HFFc6 (cell line): ENCODE results near the gene USO1. TPM values are rescaled to one million over a fixed set of nuclear protein-coding genes. Genes with fewer than 3 reads are reported as not detected.

Experiments used
- DNase-seq: peaks from one replicate; pipeline ENCODE4 v3.0.0-alpha.2; 2018
- H3K27ac Mint-ChIP-seq: 2 replicates; pipeline ENCODE4 v1.8.0; 2020; ENCODE audit warnings: mild to moderate bottlenecking, mixed read lengths
- H3K27me3 Mint-ChIP-seq: 2 replicates; pipeline ENCODE4 v1.8.0; 2021; ENCODE audit warnings: mild to moderate bottlenecking, moderate library complexity, mixed read lengths; ENCODE audit not compliant: insufficient read depth
- H3K36me3 Mint-ChIP-seq: 2 replicates; pipeline ENCODE4 v1.8.0; 2021; ENCODE audit warnings: low read depth, mixed read lengths
- H3K4me1 Mint-ChIP-seq: 2 replicates; pipeline ENCODE4 v1.8.0; 2020; ENCODE audit warnings: low read depth, mixed read lengths
- H3K4me3 Mint-ChIP-seq: 2 replicates; pipeline ENCODE4 v1.8.0; 2020; ENCODE audit warnings: mild to moderate bottlenecking, moderate library complexity, mixed read lengths
- H3K9me3 Mint-ChIP-seq: 2 replicates; pipeline ENCODE4 v1.8.0; 2020; ENCODE audit warnings: mild to moderate bottlenecking, mixed read lengths
- total RNA-seq, 6 experiments: library from RNA; stranded (reverse); fragmentation: NEBNext Ultra II Directional; extraction: Animal tissue kit (Norgen Biotek cat#: 25700); gene quantifications; 2 replicates in 1 of 6; 3 replicates in 5 of 6; pipeline ENCODE4 v1.2.3, GENCODE V29; 2021
- TF ChIP-seq, protein P1 (sequence below): fragments of 200-600 bp; sonication (generic); IDR thresholded peaks from 2 replicates; pipeline ENCODE4 v1.5.0; 2021; ENCODE audit warnings: antibody characterized with exemption, mild to moderate bottlenecking

The USO1 gene
- total RNA-seq, 6 experiments from 2014 or later, result 86.4 to 108 (median 95.1) TPM

GRCh38 chr4:75777589-75777988 lies 53.2 kb downstream of the USO1 start:
- peaks cover 69% of the 10 kb centered on the region for H3K36me3 Mint-ChIP-seq

DNA sequence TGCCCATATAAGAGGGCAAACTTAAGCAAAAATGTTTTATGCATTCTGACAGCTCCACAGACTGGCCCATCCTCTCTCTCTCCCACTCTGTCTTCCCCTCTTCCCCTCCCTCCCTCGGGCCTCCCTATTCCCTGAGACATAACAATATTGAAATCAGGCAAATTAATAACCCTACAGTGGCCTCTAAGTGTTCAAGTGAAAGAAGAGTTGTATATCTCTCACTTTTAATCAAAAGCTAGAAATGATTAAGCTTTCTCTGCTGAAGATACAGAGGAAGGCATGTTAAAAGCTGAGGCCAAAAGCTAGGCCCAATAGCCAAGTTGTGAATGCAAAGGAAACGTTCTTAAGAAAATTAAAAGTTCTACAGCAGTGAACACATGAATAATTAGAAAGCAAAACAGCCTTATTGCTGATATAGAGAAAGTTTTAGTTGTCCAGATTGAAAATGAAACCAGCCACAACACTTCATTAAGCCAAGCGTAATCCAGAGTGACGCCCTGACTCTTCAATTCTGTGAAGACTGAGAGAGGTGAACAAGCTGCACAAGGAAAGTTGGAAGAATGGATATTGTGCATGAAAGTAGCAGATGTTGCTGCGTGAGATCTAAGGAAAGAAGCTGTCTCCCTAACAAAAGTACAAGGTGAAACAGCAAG lies 54.9 kb downstream of the USO1 start:
- H3K27ac Mint-ChIP-seq, result no peak overlapping the region
- H3K9me3 Mint-ChIP-seq, result no peaks in the 10 kb centered on the region
- H3K4me1 Mint-ChIP-seq, result peaks cover 33% of the 10 kb centered on the region
- TF ChIP-seq, protein P1, sequence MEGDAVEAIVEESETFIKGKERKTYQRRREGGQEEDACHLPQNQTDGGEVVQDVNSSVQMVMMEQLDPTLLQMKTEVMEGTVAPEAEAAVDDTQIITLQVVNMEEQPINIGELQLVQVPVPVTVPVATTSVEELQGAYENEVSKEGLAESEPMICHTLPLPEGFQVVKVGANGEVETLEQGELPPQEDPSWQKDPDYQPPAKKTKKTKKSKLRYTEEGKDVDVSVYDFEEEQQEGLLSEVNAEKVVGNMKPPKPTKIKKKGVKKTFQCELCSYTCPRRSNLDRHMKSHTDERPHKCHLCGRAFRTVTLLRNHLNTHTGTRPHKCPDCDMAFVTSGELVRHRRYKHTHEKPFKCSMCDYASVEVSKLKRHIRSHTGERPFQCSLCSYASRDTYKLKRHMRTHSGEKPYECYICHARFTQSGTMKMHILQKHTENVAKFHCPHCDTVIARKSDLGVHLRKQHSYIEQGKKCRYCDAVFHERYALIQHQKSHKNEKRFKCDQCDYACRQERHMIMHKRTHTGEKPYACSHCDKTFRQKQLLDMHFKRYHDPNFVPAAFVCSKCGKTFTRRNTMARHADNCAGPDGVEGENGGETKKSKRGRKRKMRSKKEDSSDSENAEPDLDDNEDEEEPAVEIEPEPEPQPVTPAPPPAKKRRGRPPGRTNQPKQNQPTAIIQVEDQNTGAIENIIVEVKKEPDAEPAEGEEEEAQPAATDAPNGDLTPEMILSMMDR, result no peak
- H3K27me3 Mint-ChIP-seq, result no peaks in the 10 kb centered on the region; the same call in none of the 2 replicates
- peaks cover 71% of the 10 kb centered on the region for H3K36me3 Mint-ChIP-seq
- no peak for DNase-seq
- H3K4me3 Mint-ChIP-seq, result no peak overlapping the region

More at GRCh38 chr4:75777589-75777988, 53.2 kb downstream of the USO1 start:
- peaks cover 33% of the 10 kb centered on the region for H3K4me1 Mint-ChIP-seq
- TF ChIP-seq, protein P1, result no peak
- no peaks in the 10 kb centered on the region for H3K9me3 Mint-ChIP-seq
- no peak overlapping the region for H3K4me3 Mint-ChIP-seq
- no peak for DNase-seq
- no peak overlapping the region for H3K27ac Mint-ChIP-seq
- H3K27me3 Mint-ChIP-seq, result no peaks in the 10 kb centered on the region; the same call in none of the 2 replicates

- H3K4me1 Mint-ChIP-seq, result peaks cover 33% of the 10 kb centered on the region
- H3K36me3 Mint-ChIP-seq, result peaks cover 58% of the 10 kb centered on the region
- no peaks in the 10 kb centered on the region for H3K9me3 Mint-ChIP-seq
- TF ChIP-seq, protein P1, result no peak
- H3K4me3 Mint-ChIP-seq, result peak overlapping the region; percentile 33; the same call in 1 of the 2 replicates
- DNase-seq, result no peak
- no peaks in the 10 kb centered on the region for H3K27me3 Mint-ChIP-seq
- peak overlapping the region; percentile 20 for H3K27ac Mint-ChIP-seq
Measured at GRCh38 chr4:75781305-75781704, 56.9 kb downstream of the USO1 start.

- TF ChIP-seq, protein P1, result no peak
- Mint-ChIP-seq H3K36me3 (peaks cover 32% of the 10 kb centered on the region), H3K9me3 (no peaks in the 10 kb centered on the region), H3K27me3 (no peaks in the 10 kb centered on the region), H3K27ac (no peak overlapping the region), H3K4me3 (no peak overlapping the region), H3K4me1 (peaks cover 14% of the 10 kb centered on the region)
- no peak for DNase-seq
Measured at GRCh38 chr4:75786526-75786925, 62.1 kb downstream of the USO1 start.

DNA sequence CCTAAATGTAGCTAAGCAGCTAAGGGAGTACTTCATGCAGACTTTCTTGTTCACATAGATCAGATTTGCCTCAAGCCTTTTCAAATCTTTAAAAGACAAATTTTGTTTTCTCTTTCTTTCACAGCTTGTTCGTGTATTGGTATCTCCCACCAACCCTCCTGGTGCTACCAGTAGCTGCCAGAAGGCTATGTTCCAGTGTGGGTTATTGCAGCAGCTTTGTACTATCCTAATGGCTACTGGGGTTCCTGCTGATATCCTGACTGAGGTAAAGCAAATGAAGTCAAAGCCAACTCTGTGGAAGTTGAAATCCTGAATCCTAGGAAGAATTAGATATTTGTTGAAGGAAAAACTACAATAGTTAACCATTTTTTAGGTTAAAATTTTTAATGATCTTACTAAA lies 62.6 kb downstream of the USO1 start:
- H3K4me1 Mint-ChIP-seq, result peaks cover 10% of the 10 kb centered on the region
- TF ChIP-seq, protein P1, result no peak
- H3K9me3 Mint-ChIP-seq, result no peaks in the 10 kb centered on the region
- no peak for DNase-seq
- no peaks in the 10 kb centered on the region for H3K27me3 Mint-ChIP-seq
- H3K36me3 Mint-ChIP-seq, result peaks cover 28% of the 10 kb centered on the region
- H3K4me3 Mint-ChIP-seq, result no peak overlapping the region
- no peak overlapping the region for H3K27ac Mint-ChIP-seq
